Measurements from ENCODE around the gene FOCAD. TPM values are rescaled to one million over a fixed set of nuclear protein-coding genes. Genes with fewer than 3 reads are reported as not detected.

FOCAD gene
- total and polyA plus RNA-seq, 2 donors (not counting 1 experiment from before 2014, with no cell fraction given) = 4.0 to 10.1 TPM

- no peak overlapping the region for H3K4me3 ChIP-seq (ENCODE audit: control extremely low read depth in 1 of 5, extremely low read depth in 1 of 5, insufficient read depth in 1 of 5, low read depth in 2 of 5, low read length in 4 of 5)
- Mint-ChIP-seq H3K4me1 (no peaks in the 10 kb centered on the region), H3K9me3 (ENCODE audit: insufficient read depth) (no peaks in the 10 kb centered on the region), H3K27me3 (peaks cover 61% of the 10 kb centered on the region), H3K4me3 (no peak overlapping the region), H3K27ac (no peak overlapping the region)
- H3K4me2 ChIP-seq (replicated peaks; ENCODE audit: low read depth, low read length, poor library complexity, severe bottlenecking) = no peak overlapping the region
- H3K4me1 ChIP-seq (ENCODE audit: control insufficient read depth in 2 of 2, insufficient read depth in 2 of 2, low read length in 2 of 2) = no peaks in the 10 kb centered on the region
- no peaks in the 10 kb centered on the region for H3K79me2 ChIP-seq (ENCODE audit: control insufficient read depth, insufficient read depth, low read length)
- WGBS (ENCODE audit: insufficient coverage) = 100% methylated on average over 2 of the region's 4 CpGs
- no peaks in the 10 kb centered on the region for H3K36me3 ChIP-seq (replicated peaks in 1 of 2; ENCODE audit: control extremely low read depth in 1 of 2, control insufficient read depth in 1 of 2, extremely low read depth in 1 of 2, insufficient read depth in 2 of 2, low read length in 1 of 2)
- TF ChIP-seq EZH2 (IDR thresholded peaks at IDR 0.05; ENCODE audit: borderline replicate concordance, insufficient read depth, low read depth, low read length, poor library complexity, severe bottlenecking) = no peak
- ChIA-PET POLR2A (no interaction called here), CTCF (no interaction called here)
- intact Hi-C loops (cut with micrococcal nuclease) = no loop called here
- H3K27ac ChIP-seq (ENCODE audit: low read length in 2 of 2) = no peak overlapping the region
- no peaks in the 10 kb centered on the region for H3K9me3 ChIP-seq (ENCODE audit: control extremely low read depth in 1 of 3, control insufficient read depth in 2 of 3, insufficient read depth in 1 of 3, low read length in 2 of 3)
- H3K27me3 ChIP-seq (replicated peaks in 1 of 4; ENCODE audit: control extremely low read depth in 1 of 4, control insufficient read depth in 3 of 4, insufficient read depth in 4 of 4, low read length in 3 of 4) = peaks cover 0 to 62% (median 24%) of the 10 kb centered on the region in 4 experiments
- H2AFZ ChIP-seq (ENCODE audit: insufficient read depth, low read depth, low read length, poor library complexity, severe bottlenecking) = no peak overlapping the region
- H3K9ac ChIP-seq (ENCODE audit: low read length) = no peak overlapping the region
- ATAC-seq (ENCODE audit: low read depth) (no peak), DNase-seq (no peak)
- H4K20me1 ChIP-seq (ENCODE audit: control insufficient read depth, insufficient read depth, low read length, poor library complexity, severe bottlenecking) = no peaks in the 10 kb centered on the region
Measured at GRCh38 chr9:20634895-20635294, 49.2 kb upstream of the FOCAD start.

DNA sequence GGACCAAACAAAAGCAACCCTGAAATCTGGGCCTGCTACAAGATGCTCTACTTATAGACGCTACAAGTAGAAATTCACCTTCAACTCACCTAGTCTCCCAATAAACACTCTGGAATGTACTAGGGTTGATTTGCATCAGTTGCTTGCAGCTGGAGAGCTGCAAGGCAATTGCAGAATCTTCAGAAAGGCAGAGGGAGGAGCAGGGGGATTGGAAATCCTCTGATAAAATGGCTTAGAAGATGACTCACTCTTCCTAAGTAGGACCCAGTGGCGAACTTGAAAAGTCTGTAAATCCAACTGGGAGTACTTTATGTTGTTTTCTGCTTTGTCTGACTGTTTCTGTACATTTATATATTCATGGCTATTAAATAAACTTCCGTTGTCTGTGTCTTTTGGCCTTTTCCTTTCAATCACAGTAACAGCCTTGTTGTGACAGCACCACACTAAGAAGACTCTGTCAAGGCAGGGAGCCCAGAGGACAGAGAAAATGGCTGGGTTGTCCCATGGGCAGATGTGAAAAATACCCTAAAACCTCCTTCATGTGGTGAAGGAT lies 47.1 kb upstream of the FOCAD start:
- no peak overlapping the region for H3K9ac ChIP-seq (ENCODE audit: low read length)
- H3K4me3 ChIP-seq (ENCODE audit: control extremely low read depth in 1 of 5, extremely low read depth in 1 of 5, insufficient read depth in 1 of 5, low read depth in 2 of 5, low read length in 4 of 5) = no peak overlapping the region
- H3K79me2 ChIP-seq (ENCODE audit: control insufficient read depth, insufficient read depth, low read length) = no peaks in the 10 kb centered on the region
- intact Hi-C loops (cut with micrococcal nuclease) = no loop called here
- CTCF ChIA-PET = no interaction called here
- no peak overlapping the region for H3K27ac ChIP-seq (ENCODE audit: low read length in 2 of 2)
- POLR2A ChIA-PET = no interaction called here
- H3K27ac Mint-ChIP-seq = no peak overlapping the region
- no peaks in the 10 kb centered on the region for H3K9me3 ChIP-seq (ENCODE audit: control extremely low read depth in 1 of 3, control insufficient read depth in 2 of 3, insufficient read depth in 1 of 3, low read length in 2 of 3)
- H3K4me3 Mint-ChIP-seq = no peak overlapping the region
- no CpG with 5 or more reads among the region's 3 CpGs for WGBS (ENCODE audit: insufficient coverage)
- no peaks in the 10 kb centered on the region for H4K20me1 ChIP-seq (ENCODE audit: control insufficient read depth, insufficient read depth, low read length, poor library complexity, severe bottlenecking)
- peaks cover 8% of the 10 kb centered on the region for H3K4me1 Mint-ChIP-seq
- H3K36me3 ChIP-seq (replicated peaks in 1 of 2; ENCODE audit: control extremely low read depth in 1 of 2, control insufficient read depth in 1 of 2, extremely low read depth in 1 of 2, insufficient read depth in 2 of 2, low read length in 1 of 2) = no peaks in the 10 kb centered on the region
- no peak overlapping the region for H3K4me2 ChIP-seq (replicated peaks; ENCODE audit: low read depth, low read length, poor library complexity, severe bottlenecking)
- peaks cover 6 to 8% of the 10 kb centered on the region in 2 donors for H3K4me1 ChIP-seq (ENCODE audit: control insufficient read depth in 2 of 2, insufficient read depth in 2 of 2, low read length in 2 of 2)
- H2AFZ ChIP-seq (ENCODE audit: insufficient read depth, low read depth, low read length, poor library complexity, severe bottlenecking) = no peak overlapping the region
- H3K27me3 ChIP-seq (replicated peaks in 1 of 4; ENCODE audit: control extremely low read depth in 1 of 4, control insufficient read depth in 3 of 4, insufficient read depth in 4 of 4, low read length in 3 of 4) = peaks cover 0 to 44% (median 17%) of the 10 kb centered on the region in 4 experiments
- TF ChIP-seq EZH2 (IDR thresholded peaks at IDR 0.05; ENCODE audit: borderline replicate concordance, insufficient read depth, low read depth, low read length, poor library complexity, severe bottlenecking) (no peak), CTCF (IDR thresholded peaks at IDR 0.05) (no peak)
- DNase-seq (no peak), ATAC-seq (ENCODE audit: low read depth) (no peak)
- H3K9me3 Mint-ChIP-seq (ENCODE audit: insufficient read depth) = no peaks in the 10 kb centered on the region
- H3K27me3 Mint-ChIP-seq = peaks cover 47% of the 10 kb centered on the region
